ENCODE results near the gene BCAS1. TPM values are rescaled to one million over a fixed set of nuclear protein-coding genes. Genes with fewer than 3 reads are reported as not detected.

The BCAS1 gene, protein sequence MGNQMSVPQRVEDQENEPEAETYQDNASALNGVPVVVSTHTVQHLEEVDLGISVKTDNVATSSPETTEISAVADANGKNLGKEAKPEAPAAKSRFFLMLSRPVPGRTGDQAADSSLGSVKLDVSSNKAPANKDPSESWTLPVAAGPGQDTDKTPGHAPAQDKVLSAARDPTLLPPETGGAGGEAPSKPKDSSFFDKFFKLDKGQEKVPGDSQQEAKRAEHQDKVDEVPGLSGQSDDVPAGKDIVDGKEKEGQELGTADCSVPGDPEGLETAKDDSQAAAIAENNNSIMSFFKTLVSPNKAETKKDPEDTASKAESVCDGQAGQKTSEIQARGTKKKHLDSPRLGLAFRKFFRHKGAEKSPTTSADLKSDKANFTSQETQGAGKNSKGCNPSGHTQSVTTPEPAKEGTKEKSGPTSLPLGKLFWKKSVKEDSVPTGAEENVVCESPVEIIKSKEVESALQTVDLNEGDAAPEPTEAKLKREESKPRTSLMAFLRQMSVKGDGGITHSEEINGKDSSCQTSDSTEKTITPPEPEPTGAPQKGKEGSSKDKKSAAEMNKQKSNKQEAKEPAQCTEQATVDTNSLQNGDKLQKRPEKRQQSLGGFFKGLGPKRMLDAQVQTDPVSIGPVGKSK
- total RNA-seq = not detected in 2 replicates

GRCh38 chr20:54070187-54070987, at the start of gene BCAS1:
Gene BCAS1 (minus strand): TSS chr20:54070594. CDS start chr20:54058718, 11,876 bp downstream.

Other genes starting within 250 kb of the BCAS1 start
- 0.17 TPM in 1 of 2 replicates, not detected in the other for gene CYP24A1, start 103.4 kb upstream of the BCAS1 start, total RNA-seq
- gene PFDN4, start 137.5 kb upstream of the BCAS1 start, total RNA-seq = 72.2 and 93.5 TPM in 2 replicates

All from bronchus fibroblast of lung (primary cell).